Stimulated activated CD4-positive, alpha-beta T cell treated with anti-CD3 and anti-CD28 coated beads, Interleukin-15, amount 100 ng/mL, for 48 hours (primary cell): ENCODE data around the gene KLF3.

Experiments
- DNase-seq, 2 donors: peaks; one replicate each; pipeline ENCODE4 v3.0.0-alpha.2; 2020; ENCODE audit warnings: low read depth in 2 of 2

Gene KLF3

DNA sequence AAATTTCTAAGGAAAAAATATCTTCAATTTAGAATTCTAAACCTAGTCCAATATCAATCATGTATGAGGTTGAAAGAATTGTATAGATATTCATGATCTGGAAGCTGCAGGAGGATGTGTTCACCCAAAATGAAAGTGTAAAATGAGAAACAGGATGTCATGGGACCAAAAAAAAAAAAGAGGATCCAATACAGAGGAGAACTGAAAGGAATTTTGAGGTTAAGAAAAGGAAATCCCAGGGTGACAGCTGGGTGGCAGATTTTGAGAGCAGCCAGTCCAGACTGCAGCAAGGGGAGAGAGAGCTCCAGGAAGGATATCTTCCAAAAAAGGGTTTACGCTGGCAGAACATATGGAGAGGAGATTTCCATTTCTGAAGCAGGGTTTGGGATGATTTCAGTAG, 79.9 kb downstream of the KLF3 start:
- no peak for DNase-seq

DNA sequence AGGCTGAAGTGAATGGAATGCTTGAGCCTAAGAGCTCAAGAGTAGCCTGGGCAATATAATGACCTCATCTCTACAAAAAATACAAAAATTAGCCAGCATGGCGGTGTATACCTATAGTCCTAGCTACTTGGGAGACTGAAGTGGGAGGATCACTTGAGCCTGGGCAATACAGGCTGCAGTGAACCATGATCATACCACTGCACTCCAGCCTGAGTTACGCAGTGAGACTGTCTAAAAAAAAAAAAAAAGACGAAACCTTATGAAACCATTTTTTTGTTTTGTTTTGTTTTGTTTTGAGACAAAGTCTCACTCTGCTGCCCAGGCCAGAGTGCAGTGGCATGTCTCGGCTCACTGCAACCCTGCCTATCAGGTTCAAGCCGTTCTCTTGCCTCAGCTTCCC, 81.9 kb downstream of the KLF3 start:
- no peak for DNase-seq

DNA sequence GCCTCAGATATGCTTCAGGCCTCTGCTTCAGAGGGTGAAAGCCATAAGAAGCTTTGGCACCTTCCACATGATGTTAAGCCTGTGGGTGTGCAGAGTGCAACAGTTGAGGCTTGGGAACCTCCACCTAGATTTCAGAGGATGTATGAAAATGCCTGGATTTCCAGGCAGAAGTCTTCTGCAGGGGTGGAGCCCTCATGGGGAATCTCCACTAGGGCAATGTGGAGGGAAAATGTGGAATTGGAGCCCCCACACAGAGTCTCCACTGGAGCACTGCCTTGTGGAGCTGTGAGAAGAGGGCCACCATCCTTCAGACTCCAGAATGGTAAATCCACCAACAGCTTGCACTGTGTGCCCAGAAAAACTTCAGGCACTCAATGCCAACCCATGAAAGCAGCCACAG, 83.6 kb downstream of the KLF3 start:
- no peak for DNase-seq

DNA sequence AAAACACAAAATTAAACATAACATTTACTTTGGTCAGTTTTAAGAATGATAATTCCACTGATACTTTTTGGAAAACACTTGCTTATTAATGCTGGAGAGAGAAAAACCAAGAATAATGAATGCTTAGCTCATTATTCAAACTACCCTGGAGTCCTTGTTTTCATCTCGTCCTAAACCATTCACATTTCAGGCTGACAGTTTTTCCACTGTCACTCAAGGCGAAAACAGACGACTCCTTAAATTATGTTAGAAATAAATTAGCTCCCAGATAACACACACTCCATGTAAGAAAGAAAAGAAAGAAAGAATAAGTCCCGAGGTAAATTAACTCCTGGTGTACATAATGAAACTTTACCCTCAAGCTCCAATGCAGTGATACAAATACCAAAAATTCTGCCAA, 85.3 kb downstream of the KLF3 start:
- DNase-seq: no peak
